K562 (cell line): ENCODE results near the gene ZNF12. TPM values are rescaled to one million over a fixed set of nuclear protein-coding genes. Genes with fewer than 3 reads are reported as not detected.

ENCODE experiments used
- ARID3A ChIP-seq: IDR thresholded peaks from 2 replicates; pipeline ENCODE4 v1.6.1; 2012; ENCODE audit warnings: low read depth, low read length, improper control_type of control experiment, borderline replicate concordance
- DEAF1 ChIP-seq: fragments of 450-650 bp; formaldehyde crosslinking; IDR thresholded peaks from 2 replicates; pipeline ENCODE4 v1.4.0; 2020; ENCODE audit warnings: mild to moderate bottlenecking, moderate library complexity
- HBP1 ChIP-seq: fragments of 450-650 bp; formaldehyde crosslinking; IDR thresholded peaks from 2 replicates; pipeline ENCODE4 v1.4.0; 2022; ENCODE audit warnings: missing genetic modification characterization
- HDAC8 ChIP-seq: fragments of 450-650 bp; IDR thresholded peaks from 2 replicates; pipeline ENCODE4 v1.6.1; 2016; ENCODE audit warnings: mild to moderate bottlenecking, missing genetic modification characterization, moderate library complexity, missing compliant biosample characterization
- HNRNPK ChIP-seq: fragments of 200-400 bp; formaldehyde crosslinking; IDR thresholded peaks from one replicate; pipeline ENCODE4 v1.6.1; 2018; ENCODE audit warnings: mild to moderate bottlenecking, low read depth, low read length; ENCODE audit not compliant: poor library complexity, severe bottlenecking
- KAT2B ChIP-seq: IDR thresholded peaks from one replicate; pipeline ENCODE4 v1.6.1; 2012; ENCODE audit warnings: low read depth, mild to moderate bottlenecking, control low read depth, inconsistent platforms, low read length, moderate library complexity
- PYGO2 ChIP-seq: fragments of 450-650 bp; IDR thresholded peaks from 2 replicates; pipeline ENCODE4 v1.6.1; 2016; ENCODE audit warnings: mild to moderate bottlenecking, missing genetic modification characterization, moderate library complexity, missing compliant biosample characterization
- RBM34 ChIP-seq: fragments of 200-400 bp; formaldehyde crosslinking; IDR thresholded peaks from 2 replicates; pipeline ENCODE4 v1.6.1; 2018; ENCODE audit warnings: low read length, borderline replicate concordance; ENCODE audit not compliant: insufficient read depth
- RCOR1 ChIP-seq, 2 experiments: IDR thresholded peaks; 2 replicates each; pipeline ENCODE4 v1.6.1; 2012; ENCODE audit warnings: low read depth in 2 of 2, low read length in 2 of 2, borderline replicate concordance in 1 of 2, improper control_type of control experiment in 1 of 2
- SMAD1 ChIP-seq: fragments of 150-350 bp; IDR thresholded peaks from 2 replicates; pipeline ENCODE4 v1.6.1; 2014; ENCODE audit warnings: low read length, low read depth; ENCODE audit not compliant: partially characterized antibody
- SP1 ChIP-seq: sonication (generic); formaldehyde crosslinking; IDR thresholded peaks from 2 replicates; pipeline ENCODE4 v1.8.1; 2022; ENCODE audit warnings: mild to moderate bottlenecking, missing genetic modification reagents
- ZC3H8 ChIP-seq: fragments of 450-650 bp; IDR thresholded peaks from 2 replicates; pipeline ENCODE4 v1.6.1; 2017
- ZKSCAN8 ChIP-seq: fragments of 200-800 bp; sonication (Bioruptor generic); IDR thresholded peaks from 2 replicates; pipeline ENCODE4 v1.6.1; 2016; ENCODE audit warnings: missing genetic modification characterization, missing compliant biosample characterization
- ZNF316 ChIP-seq: fragments of 450-650 bp; IDR thresholded peaks from 2 replicates; pipeline ENCODE4 v1.6.1; 2016
- ZNF518B ChIP-seq: fragments of 250-450 bp; sonication (Bioruptor Pico); IDR thresholded peaks from 2 replicates; pipeline ENCODE4 v1.5.0; 2021; ENCODE audit warnings: mild to moderate bottlenecking, moderate library complexity
- ZNF639 ChIP-seq, 2 experiments: fragments of 200-800 bp in 1 of 2; sonication (Bioruptor generic) in 1 of 2; sonication (generic) in 1 of 2; formaldehyde crosslinking in 1 of 2; IDR thresholded peaks in 1 of 2; conservative IDR thresholded peaks in 1 of 2; 2 replicates each; pipeline versions ENCODE4 v1.5.0 to v1.6.1; 2016 to 2020; ENCODE audit warnings: missing compliant biosample characterization in 1 of 2, missing genetic modification characterization in 1 of 2, missing genetic modification reagents in 1 of 2
- polyA plus RNA-seq, 8 experiments: library from polyadenylated mRNA; depleted of rRNA in 4 of 8; stranded (reverse) in 5 of 8; unstranded in 3 of 8; fragments of >200 nt; fragmentation: Nextera tagmentation in 2 of 8; fragmentation: Illumina TruSeq in 1 of 8; extraction: Ambion mirVana in 2 of 8; extraction: Trizol in 1 of 8; gene quantifications; 2 replicates each; pipeline versions ENCODE4 v1.2.1 to v1.2.3, GENCODE V29; 2011 to 2014; ENCODE audit warnings: inconsistent platforms in 1 of 8, missing spikeins in 1 of 8
- total RNA-seq, 7 experiments: library from RNA; depleted of rRNA in 6 of 7; stranded (reverse); fragments of >200 nt in 6 of 7; fragmentation: Illumina TruSeq in 2 of 7; extraction: Trizol in 2 of 7; gene quantifications; 2 replicates each; pipeline versions ENCODE4 v1.2.1 to v1.2.3, GENCODE V29; 2011 to 2021; ENCODE audit warnings: low replicate concordance in 1 of 7

The ZNF12 gene
- total and polyA plus RNA-seq, 9 of the 15 experiments (the other 6 are each of a cell fraction or from before 2014, with no cell fraction given): 5.8 to 32.3 (median 18.9) TPM

GRCh38 chr7:6706666-6707407 lies at the start of gene ZNF12 (continued):
- TF ChIP-seq ZNF518B (CRISPR knock-in tag) (no peak), RBM34 (no peak), HBP1 (CRISPR knock-in tag) (0 out of 2 replicates have a peak, but pooled peaks have one; percentile 7), ZNF639 (CRISPR knock-in tag; conservative IDR thresholded peaks at IDR 0.05 in 1 of 2, IDR thresholded peaks at IDR 0.05 in 1 of 2) (peak in 1 of 2 experiments; percentile 75; a peak in 1 of 4 replicates), ZNF316 (no peak), KAT2B (no peak), HDAC8 (no peak), SMAD1 (no peak), PYGO2 (tag) (no peak), ZC3H8 (no peak), ARID3A (no peak), ZKSCAN8 (CRISPR knock-in tag) (no peak), RCOR1 (IDR thresholded peaks at IDR 0.05; ENCODE audit: borderline replicate concordance in 1 of 2, low read depth in 2 of 2, low read length in 2 of 2) (peak in 1 of 2 experiments; percentile 22; a peak in 1 of 4 replicates), DEAF1 (CRISPR knock-in tag) (no peak), HNRNPK (no peak), SP1 (CRISPR knock-in tag) (no peak)
